ENCODE measurements around the gene FOXL2NB.

The FOXL2NB gene

GRCh38 chr3:138933068-138933668, 13.8 kb upstream of the FOXL2NB start:
- no peak for DNase-seq (ENCODE audit: low read depth)

GRCh38 chr3:138933981-138934691, 12.9 kb upstream of the FOXL2NB start:
- no peak for DNase-seq (ENCODE audit: low read depth)

DNA sequence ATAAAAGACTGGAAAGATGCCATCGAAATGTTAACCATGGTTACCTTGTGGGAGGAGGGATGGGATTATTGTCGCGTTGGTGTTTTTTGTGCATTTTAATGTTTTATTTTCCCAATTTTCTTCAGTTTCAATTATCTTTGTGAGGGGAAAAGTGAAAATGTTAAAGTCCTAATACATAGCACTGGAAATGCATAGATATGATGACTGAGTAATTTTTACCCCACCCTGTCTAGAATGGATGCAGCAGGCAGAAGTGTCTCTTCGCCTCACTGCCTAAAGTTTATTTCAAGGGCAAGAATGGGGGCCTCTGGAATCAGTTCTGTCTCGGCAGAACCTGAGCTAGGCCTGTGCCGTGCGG, 11.5 kb upstream of the FOXL2NB start:
- no peak for DNase-seq (ENCODE audit: low read depth)

GRCh38 chr3:138935863-138936740, 10.9 kb upstream of the FOXL2NB start:
- DNase-seq (ENCODE audit: low read depth), result peak; percentile 35

DNA sequence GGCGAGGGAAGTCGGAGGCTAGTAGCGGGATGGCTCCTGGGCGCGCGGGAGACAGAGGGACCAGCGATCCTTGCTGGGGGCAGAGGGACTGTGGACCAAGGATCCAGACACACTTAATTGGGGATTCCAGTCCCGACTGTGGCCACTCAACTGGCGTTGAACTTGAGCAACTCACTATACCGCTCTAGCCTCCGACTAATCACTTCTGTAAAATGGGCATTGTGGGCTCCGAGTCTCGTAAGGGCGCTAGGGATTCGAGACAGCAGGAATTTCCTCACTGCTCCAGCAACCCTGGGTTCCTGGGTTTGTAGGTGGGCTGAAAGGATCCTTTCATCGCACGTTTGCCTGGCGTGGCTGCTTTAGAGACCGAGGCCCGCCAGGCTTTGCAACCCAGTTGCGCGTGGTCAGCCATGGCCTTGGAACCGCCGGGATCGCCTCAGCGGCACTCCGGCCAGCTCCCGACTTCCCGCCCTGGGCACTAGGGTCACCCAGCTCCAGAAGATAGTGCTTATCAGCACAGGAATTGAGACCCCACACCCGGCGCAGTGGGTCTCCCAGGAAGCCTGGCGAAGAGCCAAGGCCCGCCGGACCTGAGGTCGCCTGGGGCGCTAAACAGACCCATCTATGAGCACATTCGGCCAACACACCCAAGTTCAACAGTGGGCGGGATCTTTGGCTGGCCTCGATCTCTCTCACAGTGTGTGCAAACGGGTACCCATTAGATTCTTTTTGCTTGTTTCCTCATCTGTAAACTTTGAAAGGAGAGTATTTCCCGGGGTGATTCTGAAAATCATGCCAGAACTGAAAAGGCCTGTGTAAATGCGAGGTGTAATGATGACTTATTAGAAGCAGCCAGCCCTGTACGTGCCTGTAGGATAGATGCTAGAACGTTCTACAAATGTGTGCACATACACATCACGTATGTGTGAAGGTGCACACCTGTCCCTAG, 10.0 kb upstream of the FOXL2NB start:
- no peak for DNase-seq (ENCODE audit: low read depth)

GRCh38 chr3:138937690-138938055, 9.3 kb upstream of the FOXL2NB start:
- DNase-seq (ENCODE audit: low read depth), result no peak

- DNase-seq (ENCODE audit: low read depth), result no peak
Observed at GRCh38 chr3:138938056-138938876, 8.8 kb upstream of the FOXL2NB start.

- no peak for DNase-seq (ENCODE audit: low read depth)
Observed at GRCh38 chr3:138938877-138939560, 8.0 kb upstream of the FOXL2NB start.

- DNase-seq (ENCODE audit: low read depth), result no peak
Observed at GRCh38 chr3:138939561-138940241, 7.3 kb upstream of the FOXL2NB start.

DNA sequence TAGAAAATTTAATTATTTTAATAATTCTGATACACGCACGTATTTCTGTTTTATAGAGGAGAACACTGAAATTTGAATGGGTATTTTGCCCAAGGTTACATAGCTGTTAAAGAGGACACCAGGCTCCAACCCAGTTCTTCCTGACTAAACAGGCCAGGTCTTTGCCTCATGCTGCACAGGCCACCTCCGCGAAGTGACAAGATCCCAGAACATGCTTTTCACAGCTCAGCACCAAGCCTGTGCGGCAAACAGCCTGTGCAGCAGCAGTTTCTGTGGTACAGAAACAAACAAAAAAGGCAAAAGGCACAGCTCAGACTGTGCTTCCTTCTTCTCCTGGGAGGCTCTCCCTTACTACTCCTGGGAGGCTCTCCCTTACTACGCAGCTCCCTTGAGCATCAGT, 6.6 kb upstream of the FOXL2NB start:
- no peak for DNase-seq (ENCODE audit: low read depth)

- DNase-seq (ENCODE audit: low read depth), result peak; percentile 20
Observed at GRCh38 chr3:138941259-138941885, 5.6 kb upstream of the FOXL2NB start.

GRCh38 chr3:138942271-138942670, 4.7 kb upstream of the FOXL2NB start:
- DNase-seq (ENCODE audit: low read depth), result no peak

GRCh38 chr3:138942861-138943623, 4.0 kb upstream of the FOXL2NB start:
- DNase-seq (ENCODE audit: low read depth), result no peak

DNA sequence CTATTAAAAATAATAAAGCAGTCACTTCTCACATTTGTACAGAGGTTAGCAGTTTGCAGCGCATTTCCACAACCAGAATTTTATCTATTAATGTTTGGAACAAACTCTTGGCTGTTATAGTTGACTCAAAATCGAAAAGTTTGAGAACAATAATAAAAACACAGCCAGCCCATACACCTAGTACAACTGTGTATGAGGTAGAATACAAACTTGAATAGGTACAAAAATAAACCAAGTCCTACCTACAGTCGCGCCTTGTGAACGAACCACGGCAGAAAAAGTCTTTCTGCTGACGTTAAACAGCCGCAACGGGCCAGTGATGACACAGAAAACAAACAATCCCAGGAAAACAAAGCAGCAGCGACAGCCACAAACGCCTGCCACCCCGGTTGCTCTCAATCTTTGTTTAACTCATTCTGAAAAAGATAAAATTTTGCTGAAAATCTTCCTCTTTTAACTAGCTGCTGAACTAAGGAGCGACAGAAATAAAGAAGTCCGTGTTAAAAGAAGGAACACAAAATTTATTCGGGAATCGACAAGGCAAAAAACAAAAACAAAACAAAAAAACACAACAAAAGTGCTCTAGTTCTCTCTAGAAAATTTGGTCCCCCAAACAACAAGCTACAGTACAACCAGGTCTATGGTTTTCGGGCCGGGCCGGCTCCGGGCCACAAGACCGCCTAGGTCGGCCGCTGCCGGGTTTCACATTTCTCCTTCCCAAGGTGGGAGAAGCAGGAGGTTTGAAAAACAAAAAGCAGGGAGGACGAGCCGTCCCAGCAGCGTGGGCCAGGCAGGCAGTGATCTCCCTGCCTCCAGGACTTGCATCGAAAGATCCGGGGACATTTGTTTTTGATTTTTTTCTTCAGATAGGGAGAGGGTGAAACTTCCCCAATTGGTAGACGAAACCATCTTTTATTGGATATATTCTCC, 3.0 kb upstream of the FOXL2NB start:
- DNase-seq (ENCODE audit: low read depth), result no peak

- no peak for DNase-seq (ENCODE audit: low read depth)
Observed at GRCh38 chr3:138944654-138944928, 2.4 kb upstream of the FOXL2NB start.

DNA sequence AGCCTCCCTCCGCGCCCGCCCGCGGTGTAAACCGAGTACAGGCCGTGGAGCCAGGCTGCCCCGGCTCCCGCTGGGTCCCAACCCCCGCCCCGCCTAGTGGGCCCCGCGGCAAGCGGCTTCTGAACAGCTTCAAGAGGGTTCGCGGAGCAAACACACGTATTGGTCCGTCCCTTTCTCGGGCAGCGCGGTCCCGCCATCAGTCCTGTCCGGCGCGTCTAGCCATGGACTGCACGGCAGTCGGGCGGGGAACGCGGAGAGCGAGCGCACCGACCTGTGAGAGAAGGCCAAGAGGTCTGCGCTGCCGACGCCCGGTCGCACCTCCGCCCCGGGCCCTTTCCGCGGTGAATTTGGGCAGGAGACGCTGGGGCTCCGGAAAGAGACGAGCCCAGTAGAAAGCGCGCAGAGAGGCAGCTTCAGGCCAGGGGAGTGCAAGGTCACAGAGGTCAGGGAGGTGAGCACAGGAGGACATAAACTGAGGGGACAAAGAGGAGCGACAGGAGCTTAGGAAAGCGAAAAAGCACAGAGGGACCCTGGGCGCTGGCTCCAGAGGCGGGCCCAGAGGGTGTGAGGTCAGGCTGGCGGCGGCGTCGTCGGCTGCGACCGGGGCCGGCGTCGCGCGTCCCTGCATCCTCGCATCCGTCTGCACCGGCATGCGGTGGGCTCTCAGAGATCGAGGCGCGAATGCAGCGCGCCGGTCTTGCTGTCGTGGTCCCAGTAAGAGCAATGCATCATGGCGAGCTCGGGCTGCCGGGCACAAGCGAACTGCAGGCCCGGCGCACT, 1.9 kb upstream of the FOXL2NB start:
- no peak for DNase-seq (ENCODE audit: low read depth)

Measured in fibroblast of gingiva (primary cell).